CD4-positive, alpha-beta T cell (primary cell): Measurements from ENCODE around the gene GPS1. TPM values are rescaled to one million over a fixed set of nuclear protein-coding genes. Genes with fewer than 3 reads are reported as not detected.

Experiments used
- ATAC-seq: fragments of 200-7000 bp; cut with Tn5 transposase; one replicate; pipeline ENCODE4 v1.10.0; 2022; ENCODE audit warnings: mild to moderate bottlenecking; ENCODE audit not compliant: poor library complexity
- CTCF ChIA-PET: fragments of 350-600 bp; sonication (Branson Sonifier 250); formaldehyde crosslinking; loops from one replicate; lab custom pipeline; 2021; ENCODE audit warnings: antibody characterized with exemption, inconsistent platforms; lab: Charles Lee
- POLR2A ChIA-PET: fragments of 350-600 bp; sonication (Branson Sonifier 250); formaldehyde crosslinking; loops from one replicate; lab custom pipeline; 2021; ENCODE audit warnings: antibody characterized with exemption, inconsistent platforms; lab: Charles Lee
- DNase-seq, 14 experiments: peaks; one replicate each; pipeline ENCODE4 v3.0.0-alpha.2; 2013 to 2020; ENCODE audit warnings: mixed read lengths in 2 of 14
- H3K27ac ChIP-seq, 2 donors: one replicate each; pipeline versions ENCODE4 v1.5.1 to v1.7.0; 2013; ENCODE audit warnings: low read length in 2 of 2, low read depth in 1 of 2, mild to moderate bottlenecking in 1 of 2
- H3K27me3 ChIP-seq, 2 experiments: 1 replicate in 1 of 2; 2 replicates in 1 of 2; pipeline versions ENCODE4 v1.6.1 to v1.7.0; 2013; ENCODE audit warnings: low read length in 2 of 2, control low read depth in 1 of 2, mild to moderate bottlenecking in 1 of 2, moderate library complexity in 1 of 2; ENCODE audit not compliant: insufficient read depth in 2 of 2, control insufficient read depth in 1 of 2
- H3K36me3 ChIP-seq: one replicate; pipeline ENCODE4 v1.6.1; 2013; ENCODE audit warnings: low read length, control low read depth; ENCODE audit not compliant: insufficient read depth
- H3K4me1 ChIP-seq: one replicate; pipeline ENCODE4 v1.6.1; 2013; ENCODE audit warnings: low read length, control low read depth; ENCODE audit not compliant: insufficient read depth
- H3K4me3 ChIP-seq: one replicate; pipeline ENCODE4 v1.5.1; 2013; ENCODE audit warnings: mild to moderate bottlenecking, low read length, moderate library complexity
- H3K9me3 ChIP-seq, 2 experiments: 1 replicate in 1 of 2; 2 replicates in 1 of 2; pipeline versions ENCODE4 v1.6.1 to v1.7.0; 2013; ENCODE audit warnings: low read length in 2 of 2, mild to moderate bottlenecking in 2 of 2, control low read depth in 1 of 2, moderate library complexity in 1 of 2; ENCODE audit not compliant: control insufficient read depth in 1 of 2, insufficient read depth in 1 of 2
- H3K27ac Mint-ChIP-seq: one replicate; pipeline ENCODE4 v1.8.0; 2020; ENCODE audit warnings: mixed read lengths
- H3K27me3 Mint-ChIP-seq: one replicate; pipeline ENCODE4 v1.8.0; 2021; ENCODE audit warnings: mixed read lengths
- H3K36me3 Mint-ChIP-seq: one replicate; pipeline ENCODE4 v1.8.0; 2021; ENCODE audit warnings: low read depth, mixed read lengths
- H3K4me1 Mint-ChIP-seq: one replicate; pipeline ENCODE4 v1.8.0; 2021; ENCODE audit warnings: low read depth, mixed read lengths
- H3K4me3 Mint-ChIP-seq: one replicate; pipeline ENCODE4 v1.8.0; 2020; ENCODE audit warnings: mild to moderate bottlenecking, mixed read lengths
- H3K9me3 Mint-ChIP-seq: one replicate; pipeline ENCODE4 v1.8.0; 2020; ENCODE audit warnings: mixed read lengths
- intact Hi-C, 2 experiments: fragments of 100-400 bp; cut with DNase I in 1 of 2; cut with micrococcal nuclease in 1 of 2; formaldehyde crosslinking; loops; one replicate each; pipeline versions ENCODE4 v1.15.1 to v1.9.0; 2023 to 2025; cut with DNase I, micrococcal nuclease
- total RNA-seq, 174 experiments: library from RNA in 2 of 174; stranded (reverse) in 2 of 174; gene quantifications; one replicate each; pipeline ENCODE4 v1.2.3 and lab custom pipeline; 2021 to 2026
- TF ChIP-seq, protein P1 (sequence below): fragments of 200-600 bp; IDR thresholded peaks from one replicate; pipeline ENCODE4 v1.8.0; 2022; ENCODE audit warnings: antibody characterized with exemption, mild to moderate bottlenecking

Gene GPS1
- total RNA-seq, 2 experiments from 2014 or later: 64.6 to 69.3 TPM

DNA sequence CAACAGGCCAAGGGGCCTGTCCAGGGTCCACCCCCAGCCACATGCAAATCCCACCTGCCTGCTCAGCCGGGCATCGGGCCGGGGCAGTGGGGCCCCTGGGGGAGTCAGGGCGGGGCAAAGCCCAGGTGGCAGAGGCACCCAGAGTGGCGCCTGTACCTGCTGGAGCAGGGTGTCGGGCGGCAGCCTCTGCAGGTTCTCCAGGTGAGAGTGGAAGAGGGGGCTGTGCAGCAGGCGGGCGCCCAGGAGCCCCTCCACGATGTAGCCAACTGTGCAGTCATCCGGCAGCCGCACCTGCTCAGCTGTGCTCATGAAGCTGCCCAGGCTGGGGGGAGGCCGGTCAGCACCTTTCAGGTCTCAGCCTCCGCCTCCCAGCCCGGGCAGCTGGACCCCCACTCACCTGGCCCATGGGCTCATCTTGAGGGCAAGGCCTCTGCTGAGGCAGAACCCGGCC is 2.2 kb upstream of the GPS1 start:
- peaks cover 39% of the 10 kb centered on the region for H3K4me1 ChIP-seq
- ChIA-PET POLR2A (interaction anchor here (0.7 to 0.9 kb wide), 2 partner anchors 12 to 19 kb away, joined by 3 read pairs; partner anchors contain the start of gene DCXR), CTCF (interaction anchor here (0.8 to 2.0 kb wide), 2 partner anchors 12 to 19 kb away, joined by 3 to 8 read pairs; partner anchors contain the start of gene DCXR)
- no peak overlapping the region for H3K27ac ChIP-seq
- TF ChIP-seq, protein P1, sequence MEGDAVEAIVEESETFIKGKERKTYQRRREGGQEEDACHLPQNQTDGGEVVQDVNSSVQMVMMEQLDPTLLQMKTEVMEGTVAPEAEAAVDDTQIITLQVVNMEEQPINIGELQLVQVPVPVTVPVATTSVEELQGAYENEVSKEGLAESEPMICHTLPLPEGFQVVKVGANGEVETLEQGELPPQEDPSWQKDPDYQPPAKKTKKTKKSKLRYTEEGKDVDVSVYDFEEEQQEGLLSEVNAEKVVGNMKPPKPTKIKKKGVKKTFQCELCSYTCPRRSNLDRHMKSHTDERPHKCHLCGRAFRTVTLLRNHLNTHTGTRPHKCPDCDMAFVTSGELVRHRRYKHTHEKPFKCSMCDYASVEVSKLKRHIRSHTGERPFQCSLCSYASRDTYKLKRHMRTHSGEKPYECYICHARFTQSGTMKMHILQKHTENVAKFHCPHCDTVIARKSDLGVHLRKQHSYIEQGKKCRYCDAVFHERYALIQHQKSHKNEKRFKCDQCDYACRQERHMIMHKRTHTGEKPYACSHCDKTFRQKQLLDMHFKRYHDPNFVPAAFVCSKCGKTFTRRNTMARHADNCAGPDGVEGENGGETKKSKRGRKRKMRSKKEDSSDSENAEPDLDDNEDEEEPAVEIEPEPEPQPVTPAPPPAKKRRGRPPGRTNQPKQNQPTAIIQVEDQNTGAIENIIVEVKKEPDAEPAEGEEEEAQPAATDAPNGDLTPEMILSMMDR: no peak
- peaks cover 14% of the 10 kb centered on the region for H3K4me1 Mint-ChIP-seq
- H3K4me3 Mint-ChIP-seq: peak overlapping the region; percentile 86
- DNase-seq (no peak), ATAC-seq (no peak)
- no peaks in the 10 kb centered on the region for H3K9me3 Mint-ChIP-seq
- peaks cover 13% of the 10 kb centered on the region for H3K36me3 ChIP-seq
- H3K9me3 ChIP-seq: no peaks in the 10 kb centered on the region
- H3K27me3 Mint-ChIP-seq: no peaks in the 10 kb centered on the region
- intact Hi-C loops: no loop called here
- H3K4me3 ChIP-seq: no peak overlapping the region
- no peak overlapping the region for H3K27ac Mint-ChIP-seq
- no peaks in the 10 kb centered on the region for H3K27me3 ChIP-seq
- peaks cover 9% of the 10 kb centered on the region for H3K36me3 Mint-ChIP-seq

DNA sequence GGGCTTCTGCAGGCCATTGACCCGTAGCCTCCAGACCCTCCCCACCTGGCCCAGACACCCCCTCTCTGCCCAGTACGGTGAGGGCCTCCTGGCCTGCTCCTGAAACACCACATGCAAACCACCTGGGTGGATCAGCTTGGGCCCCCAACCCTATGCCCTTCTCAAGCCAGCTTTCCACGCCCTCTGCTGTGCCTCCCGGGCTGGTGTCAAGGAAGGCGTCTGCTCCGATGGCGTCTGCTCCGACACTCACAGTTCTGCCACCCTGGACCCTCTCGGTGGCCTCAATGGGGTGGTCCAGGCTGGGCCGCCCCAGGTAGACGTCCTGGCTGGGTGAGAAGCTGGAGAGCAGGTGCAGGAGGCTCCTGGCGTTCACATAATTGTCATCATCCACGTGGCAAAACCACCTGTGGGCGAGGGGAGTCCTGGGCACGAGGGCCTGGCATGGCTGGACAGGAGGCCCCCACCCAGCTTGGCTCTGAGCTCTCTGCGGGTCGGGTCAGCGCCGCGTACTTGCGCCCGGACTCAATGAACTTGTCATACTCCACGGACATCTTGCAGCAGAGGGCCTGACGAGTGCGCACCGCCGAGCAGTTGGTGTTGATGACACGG is 1.4 kb upstream of the GPS1 start:
- H3K27ac ChIP-seq: no peak overlapping the region
- POLR2A ChIA-PET: interaction anchor here (0.9 to 4.1 kb wide), 3 partner anchors 14 to 27 kb away, joined by 3 to 16 read pairs (median 4); partner anchors contain the start of genes CENPX, DUS1L and LRRC45

More for the DNA sequence above, 1.4 kb upstream of the GPS1 start:
- H3K36me3 ChIP-seq: peaks cover 20% of the 10 kb centered on the region
- peaks cover 41% of the 10 kb centered on the region for H3K4me1 ChIP-seq
- no peaks in the 10 kb centered on the region for H3K27me3 ChIP-seq
- no peaks in the 10 kb centered on the region for H3K9me3 ChIP-seq
- H3K27me3 Mint-ChIP-seq: no peaks in the 10 kb centered on the region
- CTCF ChIA-PET: interaction anchor here (0.8 to 2.0 kb wide), 2 partner anchors 13 to 20 kb away, joined by 3 to 8 read pairs; partner anchors contain the start of gene DCXR
- ATAC-seq (no peak), DNase-seq (no peak)
- H3K36me3 Mint-ChIP-seq: peaks cover 14% of the 10 kb centered on the region
- TF ChIP-seq, protein P1: no peak
- peaks cover 14% of the 10 kb centered on the region for H3K4me1 Mint-ChIP-seq
- peak overlapping the region; percentile 53 for H3K4me3 ChIP-seq
- H3K4me3 Mint-ChIP-seq: peak overlapping the region; percentile 86
- intact Hi-C loops: loop anchor here (2.0 to 5.0 kb wide), 2 partner anchors 15 to 47 kb away; partner anchors contain the start of genes DUS1L (in 1 of the 2) and FASN (in 1 of the 2)
- peak overlapping the region; percentile 71 for H3K27ac Mint-ChIP-seq
- H3K9me3 Mint-ChIP-seq: no peaks in the 10 kb centered on the region
